A673 (cell line): Measurements from ENCODE around the gene CIITA. TPM values are rescaled to one million over a fixed set of nuclear protein-coding genes. Genes with fewer than 3 reads are reported as not detected.

Experiments used
- BruUV-seq: library from RNA; stranded (reverse); fragments of 400-500 nt; replicated peaks from 2 replicates; lab custom pipeline; 2021; lab: Mats Ljungman, UMichigan
- CTCF ChIA-PET: fragments of 300-600 bp; sonication (Branson Sonifier 250); formaldehyde crosslinking; loops from one replicate; lab custom pipeline; 2022; ENCODE audit warnings: antibody characterized with exemption; lab: Charles Lee
- POLR2A ChIA-PET: fragments of 300-600 bp; sonication (Branson Sonifier 250); formaldehyde crosslinking; loops from one replicate; lab custom pipeline; 2022; ENCODE audit warnings: antibody characterized with exemption; ENCODE audit not compliant: low non-redundant PET; lab: Charles Lee
- DNase-seq: peaks from one replicate; pipeline ENCODE4 v3.0.0-alpha.2; 2015; ENCODE audit warnings: low spot score
- H3K27ac ChIP-seq: fragments of 200-600 bp; sonication (generic); 2 replicates; pipeline ENCODE4 v1.5.1; 2016; ENCODE audit warnings: mixed run types, low read depth, mild to moderate bottlenecking, mixed read lengths, antibody characterized with exemption, low read length; ENCODE audit not compliant: poor library complexity, severe bottlenecking
- H3K27me3 ChIP-seq: fragments of 200-600 bp; sonication (generic); replicated peaks from 2 replicates; pipeline ENCODE4 v1.6.1; 2017; ENCODE audit warnings: mixed run types, low read depth, mild to moderate bottlenecking, mixed read lengths, antibody characterized with exemption, low read length; ENCODE audit not compliant: insufficient read depth, poor library complexity
- H3K36me3 ChIP-seq: fragments of 200-600 bp; sonication (generic); 2 replicates; pipeline ENCODE4 v1.6.1; 2016; ENCODE audit warnings: mixed run types, mild to moderate bottlenecking, mixed read lengths, antibody characterized with exemption, low read length; ENCODE audit not compliant: insufficient read depth, poor library complexity, severe bottlenecking
- H3K4me1 ChIP-seq: fragments of 200-600 bp; sonication (generic); 2 replicates; pipeline ENCODE4 v1.6.1; 2017; ENCODE audit warnings: mixed run types, mild to moderate bottlenecking, mixed read lengths, antibody characterized with exemption, low read length; ENCODE audit not compliant: insufficient read depth, poor library complexity, severe bottlenecking
- H3K4me3 ChIP-seq: fragments of 200-600 bp; sonication (generic); 2 replicates; pipeline ENCODE4 v1.5.1; 2016; ENCODE audit warnings: low read depth, mixed run types, mild to moderate bottlenecking, mixed read lengths, low read length; ENCODE audit not compliant: poor library complexity, severe bottlenecking
- H3K9me3 ChIP-seq: fragments of 200-600 bp; sonication (generic); 2 replicates; pipeline ENCODE4 v1.6.1; 2016; ENCODE audit warnings: mixed run types, low read depth, mild to moderate bottlenecking, mixed read lengths, antibody characterized with exemption, low read length; ENCODE audit not compliant: poor library complexity, severe bottlenecking
- CTCF ChIP-seq: fragments of 300-800, 200-600 bp; sonication (generic); conservative IDR thresholded peaks from 2 replicates; pipeline ENCODE4 v1.5.1; 2017; ENCODE audit warnings: low read depth, mild to moderate bottlenecking, antibody characterized with exemption, low read length, moderate library complexity, mixed read lengths
- EZH2 ChIP-seq: fragments of 200-600 bp; sonication (generic); IDR thresholded peaks from 2 replicates; pipeline ENCODE4 v1.6.1; 2017; ENCODE audit warnings: borderline replicate concordance, low read depth, mild to moderate bottlenecking, mixed read lengths, antibody characterized with exemption, low read length; ENCODE audit not compliant: poor library complexity, severe bottlenecking
- intact Hi-C: fragments of 100-400 bp; cut with micrococcal nuclease; formaldehyde crosslinking; loops from one replicate; pipeline ENCODE4 v1.10.0; 2022; ENCODE audit not compliant: unreplicated experiment
- total RNA-seq: library from RNA; stranded (reverse); gene quantifications from 2 replicates; pipeline ENCODE4 v1.2.3, GENCODE V29; 2021

CIITA gene
- total RNA-seq, 1 experiment from 2014 or later, result not detected

GRCh38 chr16:10877472-10877946 lies 507 bp downstream of the CIITA start:
- CTCF ChIA-PET, result no interaction called here
- peaks cover 94% of the 10 kb centered on the region for H3K27me3 ChIP-seq
- no peak for TF ChIP-seq EZH2
- TF ChIP-seq CTCF, result no peak

GRCh38 chr16:10878328-10878643 lies 1.3 kb downstream of the CIITA start:
- H3K4me1 ChIP-seq, result no peaks in the 10 kb centered on the region
- ChIA-PET POLR2A (no interaction called here), CTCF (no interaction called here)
- no peak for DNase-seq
- no TSS peak for BruUV-seq
- no peak overlapping the region for H3K27ac ChIP-seq
- H3K4me3 ChIP-seq, result no peak overlapping the region
- TF ChIP-seq CTCF (no peak), EZH2 (no peak)
- no peaks in the 10 kb centered on the region for H3K36me3 ChIP-seq
- peaks cover 93% of the 10 kb centered on the region for H3K27me3 ChIP-seq
- no peaks in the 10 kb centered on the region for H3K9me3 ChIP-seq
- intact Hi-C loops, result no loop called here

More at GRCh38 chr16:10877472-10877946, 507 bp downstream of the CIITA start:
- no peak for DNase-seq
- POLR2A ChIA-PET, result no interaction called here
- Histone ChIP-seq H3K27ac (no peak overlapping the region), H3K36me3 (no peaks in the 10 kb centered on the region), H3K4me1 (no peaks in the 10 kb centered on the region), H3K9me3 (no peaks in the 10 kb centered on the region), H3K4me3 (no peak overlapping the region)
- no TSS peak for BruUV-seq
- intact Hi-C loops, result no loop called here

GRCh38 chr16:10878644-10879501 lies 1.9 kb downstream of the CIITA start:
- H3K9me3 ChIP-seq, result no peaks in the 10 kb centered on the region
- H3K36me3 ChIP-seq, result no peaks in the 10 kb centered on the region
- POLR2A ChIA-PET, result no interaction called here
- peaks cover 93% of the 10 kb centered on the region for H3K27me3 ChIP-seq
- no peaks in the 10 kb centered on the region for H3K4me1 ChIP-seq
- DNase-seq, result no peak
- TF ChIP-seq EZH2 (peak; percentile 56), CTCF (no peak)
- CTCF ChIA-PET, result no interaction called here
- intact Hi-C loops, result no loop called here
- peak overlapping the region; percentile 12 for H3K4me3 ChIP-seq
- H3K27ac ChIP-seq, result no peak overlapping the region
- BruUV-seq, result no TSS peak
